GM10248 (cell line): ENCODE results near the gene ZNRF4.

Source experiments
- CTCF ChIA-PET: fragments of 300-600 bp; sonication (Branson Sonifier 250); formaldehyde crosslinking; extraction: SDS; loops from one replicate; lab custom pipeline; 2021; ENCODE audit warnings: antibody characterized with exemption; lab: Yijun Ruan, JAX
- POLR2A ChIA-PET: fragments of 350-650 bp; sonication (Branson Sonifier 250); formaldehyde crosslinking; extraction: SDS; loops from one replicate; lab custom pipeline; 2020; ENCODE audit warnings: antibody characterized with exemption; lab: Yijun Ruan, JAX
- DNase-seq: peaks from one replicate; pipeline ENCODE4 v3.0.0; 2012; ENCODE audit errors: extremely low spot score
- CTCF ChIP-seq: IDR thresholded peaks from 2 replicates; pipeline ENCODE4 v1.5.1; 2012; ENCODE audit warnings: mild to moderate bottlenecking, low read depth; ENCODE audit errors: extremely low read depth, missing control alignments, control extremely low read depth

ZNRF4 gene

GRCh38 chr19:5495792-5496191 is 40.6 kb downstream of the ZNRF4 start:
- TF ChIP-seq CTCF = no peak
- ChIA-PET POLR2A (no interaction called here), CTCF (interaction anchor here (1.0 to 1.3 kb wide), 2 partner anchors 9 kb away, joined by 3 to 5 read pairs; no protein-coding TSS in a partner anchor)
- DNase-seq = no peak

- POLR2A ChIA-PET = no interaction called here
- CTCF ChIA-PET = no interaction called here
- no peak for DNase-seq
- no peak for TF ChIP-seq CTCF
Measured at GRCh38 chr19:5497297-5497696, 42.1 kb downstream of the ZNRF4 start.

- ChIA-PET POLR2A (no interaction called here), CTCF (no interaction called here)
- TF ChIP-seq CTCF = no peak
- DNase-seq = no peak
Measured at GRCh38 chr19:5498830-5499550, 43.8 kb downstream of the ZNRF4 start.

GRCh38 chr19:5501907-5502306 is 46.7 kb downstream of the ZNRF4 start:
- CTCF ChIA-PET = no interaction called here
- no peak for TF ChIP-seq CTCF
- DNase-seq = no peak
- POLR2A ChIA-PET = no interaction called here

GRCh38 chr19:5503598-5503997 is 48.4 kb downstream of the ZNRF4 start:
- TF ChIP-seq CTCF = no peak
- DNase-seq = no peak
- POLR2A ChIA-PET = no interaction called here
- CTCF ChIA-PET = interaction anchor here (1.2 to 1.6 kb wide), 2 partner anchors 9 kb away, joined by 3 to 4 read pairs; no protein-coding TSS in a partner anchor

- ChIA-PET CTCF (interaction anchor here (1.0 to 1.6 kb wide), 3 partner anchors 8 to 10 kb away, joined by 3 to 4 read pairs (median 3); no protein-coding TSS in a partner anchor), POLR2A (no interaction called here)
Measured at GRCh38 chr19:5504114-5504513, 48.9 kb downstream of the ZNRF4 start.

More at GRCh38 chr19:5504114-5504513, 48.9 kb downstream of the ZNRF4 start:
- TF ChIP-seq CTCF = no peak
- no peak for DNase-seq
